ENCODE results near the gene BEND7. TPM values are rescaled to one million over a fixed set of nuclear protein-coding genes. Genes with fewer than 3 reads are reported as not detected.
A peak's percentile ranks its signal among the peaks of the same experiment; 100 is the strongest.

Gene BEND7
- total RNA-seq, 1 experiment from 2014 or later, result 7.6 TPM

- H3K27ac ChIP-seq (ENCODE audit: low read length), result no peak overlapping the region
- ATAC-seq (peak; percentile 51; the same call in 1 of the 2 replicates), DNase-seq (ENCODE audit: low read depth, low spot score) (no peak)
- intact Hi-C loops (cut with micrococcal nuclease; ENCODE audit: unreplicated experiment) (no loop called here), in situ Hi-C loops (cut with HindIII; ENCODE audit: low pct_unique_long_range_greater_than_20kb, low sequenced_read_pairs) (no loop called here)
- H3K9me3 ChIP-seq (ENCODE audit: control insufficient read depth, insufficient read depth, low read depth, low read length), result no peaks in the 10 kb centered on the region
- no TSS peak for BruUV-seq (replicated peaks)
- ChIA-PET CTCF (no interaction called here), POLR2A (no interaction called here)
- no peaks in the 10 kb centered on the region for H3K27me3 ChIP-seq (ENCODE audit: control insufficient read depth, insufficient read depth, low read length)
- H3K36me3 ChIP-seq (ENCODE audit: control insufficient read depth, insufficient read depth, low read length), result no peaks in the 10 kb centered on the region
- no peak overlapping the region for H3K4me3 ChIP-seq (ENCODE audit: low read depth in 2 of 2, low read length in 2 of 2)
- TF ChIP-seq SIN3A (IDR thresholded peaks at IDR 0.05; ENCODE audit: borderline replicate concordance, insufficient read depth, low read depth, low read length), result no peak
- TF ChIP-seq POLR2AphosphoS5 (IDR thresholded peaks at IDR 0.05; ENCODE audit: low read depth, low read length), result no peak
- no peak for TF ChIP-seq CTCF (IDR thresholded peaks at IDR 0.05)
- no peak for TF ChIP-seq REST (IDR thresholded peaks at IDR 0.05; ENCODE audit: insufficient read depth in 1 of 2, low read depth in 2 of 2, low read length in 1 of 2)
- TF ChIP-seq TCF7L2 (IDR thresholded peaks at IDR 0.05; ENCODE audit: low read depth, low read length), result no peak
- H3K4me1 ChIP-seq (ENCODE audit: control insufficient read depth, insufficient read depth, low read length), result no peaks in the 10 kb centered on the region
Observed at GRCh38 chr10:13560597-13560996, 31.8 kb upstream of the BEND7 start.

DNA sequence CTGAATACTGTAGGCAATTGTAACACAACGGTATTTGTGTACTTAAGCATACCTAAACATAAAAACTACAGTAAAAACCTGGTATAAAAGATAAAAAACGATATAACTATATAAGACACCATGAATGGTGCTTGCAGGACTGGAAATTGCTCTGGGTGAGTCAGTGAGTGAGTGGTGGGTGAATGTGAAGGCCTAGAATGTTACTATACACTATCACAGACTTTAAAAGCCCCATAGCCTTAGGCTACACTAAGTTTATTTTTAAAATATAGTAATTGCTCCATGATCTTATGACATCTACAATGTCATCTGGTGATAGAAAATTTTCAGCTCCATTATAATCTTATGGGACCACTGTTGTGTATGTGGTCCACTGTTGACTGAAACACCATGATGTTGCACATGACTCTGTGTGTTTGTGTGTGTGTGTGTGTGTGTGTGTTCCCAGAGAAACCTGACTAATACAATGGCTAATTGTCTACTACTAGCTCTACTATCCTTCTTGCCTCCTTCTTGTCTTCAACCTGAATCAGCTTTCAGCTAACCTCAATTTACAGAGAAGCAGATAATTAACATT, 30.4 kb upstream of the BEND7 start:
- ATAC-seq (no peak), DNase-seq (ENCODE audit: low read depth, low spot score) (no peak)
- no peaks in the 10 kb centered on the region for H3K27me3 ChIP-seq (ENCODE audit: control insufficient read depth, insufficient read depth, low read length)
- no peaks in the 10 kb centered on the region for H3K36me3 ChIP-seq (ENCODE audit: control insufficient read depth, insufficient read depth, low read length)
- no peaks in the 10 kb centered on the region for H3K4me1 ChIP-seq (ENCODE audit: control insufficient read depth, insufficient read depth, low read length)
- BruUV-seq (replicated peaks), result no TSS peak
- H3K4me3 ChIP-seq (ENCODE audit: low read depth in 2 of 2, low read length in 2 of 2), result no peak overlapping the region
- no peak for TF ChIP-seq TCF7L2 (IDR thresholded peaks at IDR 0.05; ENCODE audit: low read depth, low read length)
- TF ChIP-seq POLR2AphosphoS5 (IDR thresholded peaks at IDR 0.05; ENCODE audit: low read depth, low read length), result no peak
- TF ChIP-seq REST (IDR thresholded peaks at IDR 0.05; ENCODE audit: insufficient read depth in 1 of 2, low read depth in 2 of 2, low read length in 1 of 2), result no peak
- TF ChIP-seq SIN3A (IDR thresholded peaks at IDR 0.05; ENCODE audit: borderline replicate concordance, insufficient read depth, low read depth, low read length), result no peak
- TF ChIP-seq CTCF (IDR thresholded peaks at IDR 0.05), result no peak
- H3K27ac ChIP-seq (ENCODE audit: low read length), result no peak overlapping the region
- CTCF ChIA-PET, result no interaction called here
- in situ Hi-C loops (cut with HindIII; ENCODE audit: low pct_unique_long_range_greater_than_20kb, low sequenced_read_pairs), result no loop called here
- H3K9me3 ChIP-seq (ENCODE audit: control insufficient read depth, insufficient read depth, low read depth, low read length), result no peaks in the 10 kb centered on the region
- intact Hi-C loops (cut with micrococcal nuclease; ENCODE audit: unreplicated experiment), result no loop called here
- POLR2A ChIA-PET, result no interaction called here

All from Panc1 (cell line).